ENCODE results near the gene IBA57.

Gene IBA57

GRCh38 chr1:228190182-228190581, 24.6 kb downstream of the IBA57 start:
- no peak for DNase-seq (ENCODE audit: low read depth in 2 of 2)

- DNase-seq (ENCODE audit: low read depth in 2 of 2): no peak
Observed at GRCh38 chr1:228190778-228191177, 25.2 kb downstream of the IBA57 start.

- DNase-seq (ENCODE audit: low read depth in 2 of 2): no peak
Observed at GRCh38 chr1:228194436-228194835, 28.8 kb downstream of the IBA57 start.

GRCh38 chr1:228194921-228195812, 29.6 kb downstream of the IBA57 start:
- DNase-seq (ENCODE audit: low read depth in 2 of 2): no peak

GRCh38 chr1:228197555-228198147, 32.0 kb downstream of the IBA57 start:
- DNase-seq (ENCODE audit: low read depth in 2 of 2): no peak

- DNase-seq (ENCODE audit: low read depth in 2 of 2): no peak
Observed at GRCh38 chr1:228198977-228199590, 33.5 kb downstream of the IBA57 start.

GRCh38 chr1:228204958-228205357, 39.4 kb downstream of the IBA57 start:
- no peak for DNase-seq (ENCODE audit: low read depth in 2 of 2)

- no peak for DNase-seq (ENCODE audit: low read depth in 2 of 2)
Observed at GRCh38 chr1:228205526-228206436, 40.2 kb downstream of the IBA57 start.

- DNase-seq (ENCODE audit: low read depth in 2 of 2): no peak
Observed at GRCh38 chr1:228206582-228207351, 41.2 kb downstream of the IBA57 start.

GRCh38 chr1:228207381-228207810, 41.8 kb downstream of the IBA57 start:
- no peak for DNase-seq (ENCODE audit: low read depth in 2 of 2)

- no peak for DNase-seq (ENCODE audit: low read depth in 2 of 2)
Observed at GRCh38 chr1:228207851-228208821, 42.5 kb downstream of the IBA57 start, which contains the start of gene OBSCN. OBSCN (plus strand) TSS chr1:228208044; CDS start chr1:228211784, 3,740 bp downstream.

GRCh38 chr1:228208831-228209551, 43.4 kb downstream of the IBA57 start:
- DNase-seq (ENCODE audit: low read depth in 2 of 2): no peak

GRCh38 chr1:228209657-228210056, 44.1 kb downstream of the IBA57 start:
- DNase-seq (ENCODE audit: low read depth in 2 of 2): no peak

GRCh38 chr1:228210076-228210651, 44.6 kb downstream of the IBA57 start:
- no peak for DNase-seq (ENCODE audit: low read depth in 2 of 2)

GRCh38 chr1:228210712-228211530, 45.3 kb downstream of the IBA57 start:
- DNase-seq (ENCODE audit: low read depth in 2 of 2): no peak

- DNase-seq (ENCODE audit: low read depth in 2 of 2): no peak
Observed at GRCh38 chr1:228211531-228212414, 46.2 kb downstream of the IBA57 start.
